Measurements from ENCODE around the gene SLC16A3.
"Not testable (repeated sequence)": the region's sequence is repeated elsewhere in the genome, so short reads cannot be mapped to it uniquely, and the experiment has no call there.

SLC16A3 gene

GRCh38 chr17:82247856-82248671, 19.2 kb downstream of the SLC16A3 start:
- no peak for DNase-seq

- no peak for DNase-seq
These were observed 20.2 kb downstream of the SLC16A3 start for GRCh38 chr17:82248815-82249674.

- no peak for DNase-seq
These were observed 21.2 kb downstream of the SLC16A3 start for GRCh38 chr17:82249896-82250581.

GRCh38 chr17:82250868-82251500, 22.1 kb downstream of the SLC16A3 start:
- no peak for DNase-seq

GRCh38 chr17:82252511-82253178, 23.8 kb downstream of the SLC16A3 start:
- no peak for DNase-seq

- no peak for DNase-seq
These were observed 24.3 kb downstream of the SLC16A3 start for GRCh38 chr17:82253179-82253544.

- DNase-seq = not testable (repeated sequence)
These were observed 25.3 kb downstream of the SLC16A3 start for GRCh38 chr17:82254096-82254495.

GRCh38 chr17:82254746-82255145, 25.9 kb downstream of the SLC16A3 start:
- DNase-seq = not testable (repeated sequence)

- no peak for DNase-seq
These were observed 26.6 kb downstream of the SLC16A3 start for GRCh38 chr17:82255402-82255972.

GRCh38 chr17:82256242-82256885, 27.5 kb downstream of the SLC16A3 start:
- no peak for DNase-seq

GRCh38 chr17:82257473-82257872, 28.6 kb downstream of the SLC16A3 start:
- DNase-seq = peak; percentile 30

- DNase-seq = no peak
These were observed 29.7 kb downstream of the SLC16A3 start for GRCh38 chr17:82258555-82258954.

GRCh38 chr17:82259972-82260961, 31.4 kb downstream of the SLC16A3 start:
- not testable (repeated sequence) for DNase-seq

- DNase-seq = no peak
These were observed 33.5 kb downstream of the SLC16A3 start for GRCh38 chr17:82262344-82262743.

GRCh38 chr17:82263641-82264040, 34.8 kb downstream of the SLC16A3 start:
- no peak for DNase-seq

- no peak for DNase-seq
These were observed 37.3 kb downstream of the SLC16A3 start for GRCh38 chr17:82266142-82266541.

- no peak for DNase-seq
These were observed 38.9 kb downstream of the SLC16A3 start for GRCh38 chr17:82267575-82268379.

- no peak for DNase-seq
These were observed 40.5 kb downstream of the SLC16A3 start for GRCh38 chr17:82269138-82269881.

Data from effector CD8-positive, alpha-beta T cell (primary cell).